GM19455 (cell line): Measurements from ENCODE around the gene NKG7.
"Not testable (repeated sequence)": the region's sequence is repeated elsewhere in the genome, so short reads cannot be mapped to it uniquely, and the experiment has no call there.

Experiments
- ATAC-seq: cut with Tn5 transposase; IDR thresholded peaks from one replicate; pipeline ENCODE4 v1.9.1; 2021; ENCODE audit not compliant: unreplicated experiment

NKG7 gene, protein sequence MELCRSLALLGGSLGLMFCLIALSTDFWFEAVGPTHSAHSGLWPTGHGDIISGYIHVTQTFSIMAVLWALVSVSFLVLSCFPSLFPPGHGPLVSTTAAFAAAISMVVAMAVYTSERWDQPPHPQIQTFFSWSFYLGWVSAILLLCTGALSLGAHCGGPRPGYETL

DNA sequence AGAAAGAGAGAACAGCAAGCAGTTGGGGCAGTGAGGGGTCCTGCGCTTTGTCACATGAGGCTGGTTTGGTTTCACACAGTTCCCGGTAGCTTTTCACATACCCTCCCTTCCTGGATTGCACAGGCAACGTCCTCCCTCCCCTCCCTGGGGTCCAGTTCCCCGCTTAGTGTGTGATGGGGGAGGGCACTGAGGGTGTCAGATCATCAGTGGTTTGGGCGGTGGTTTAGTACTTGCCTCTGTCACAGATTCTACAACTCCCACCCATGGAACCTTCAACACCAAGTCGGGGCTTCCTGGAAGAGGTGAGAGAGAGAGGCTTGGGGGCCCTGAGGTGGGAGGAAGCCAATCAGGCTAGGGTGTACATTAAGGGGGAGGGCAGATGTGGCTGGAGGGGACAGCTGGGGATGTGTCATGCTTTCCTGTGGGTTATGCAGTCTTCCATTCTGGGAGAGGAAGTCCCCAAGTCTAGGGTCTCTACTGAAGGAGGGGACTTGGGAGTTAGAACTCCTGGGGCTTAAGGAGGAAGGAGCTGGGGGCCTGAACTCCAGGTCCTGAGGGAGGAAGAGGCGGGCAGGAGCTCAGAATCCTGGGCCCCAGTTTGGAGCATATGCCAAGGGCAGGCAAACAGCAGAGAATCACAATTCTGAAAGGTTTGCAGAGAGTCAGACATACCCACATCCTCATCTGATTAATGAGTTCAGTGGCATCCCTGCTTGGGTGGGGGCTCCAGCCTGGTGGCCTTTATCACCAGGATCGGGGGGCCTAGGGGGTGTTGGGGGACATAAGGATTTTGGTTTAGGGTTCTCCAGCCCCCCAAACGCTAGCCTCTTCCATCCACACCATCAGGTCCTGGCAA is at the start of gene NKG7:
Gene NKG7 (minus strand): TSS at position 6 of the 856 bp plus-strand sequence. CDS start 119 bp downstream, outside the sequence.
- no peak for ATAC-seq

DNA sequence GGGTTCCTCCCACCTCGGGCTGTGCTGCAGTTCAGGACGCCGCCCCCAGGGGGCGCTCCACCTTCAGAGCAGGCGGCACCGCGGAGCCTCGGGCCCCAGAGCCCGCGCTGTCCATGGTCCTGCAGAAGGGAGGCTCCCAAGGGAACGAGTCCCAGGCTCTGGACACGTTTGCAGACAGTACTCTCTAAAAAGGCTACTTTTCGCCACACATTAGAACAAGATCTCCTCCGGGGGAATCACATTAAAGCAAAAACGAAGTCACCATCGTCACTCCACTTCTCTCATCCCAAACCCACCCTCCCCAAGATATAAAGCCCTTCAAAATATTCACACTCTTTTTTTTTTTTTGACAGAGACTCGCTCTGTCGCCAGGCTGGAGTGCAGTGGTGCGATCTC is 49.6 kb upstream of the NKG7 start:
- no peak for ATAC-seq

DNA sequence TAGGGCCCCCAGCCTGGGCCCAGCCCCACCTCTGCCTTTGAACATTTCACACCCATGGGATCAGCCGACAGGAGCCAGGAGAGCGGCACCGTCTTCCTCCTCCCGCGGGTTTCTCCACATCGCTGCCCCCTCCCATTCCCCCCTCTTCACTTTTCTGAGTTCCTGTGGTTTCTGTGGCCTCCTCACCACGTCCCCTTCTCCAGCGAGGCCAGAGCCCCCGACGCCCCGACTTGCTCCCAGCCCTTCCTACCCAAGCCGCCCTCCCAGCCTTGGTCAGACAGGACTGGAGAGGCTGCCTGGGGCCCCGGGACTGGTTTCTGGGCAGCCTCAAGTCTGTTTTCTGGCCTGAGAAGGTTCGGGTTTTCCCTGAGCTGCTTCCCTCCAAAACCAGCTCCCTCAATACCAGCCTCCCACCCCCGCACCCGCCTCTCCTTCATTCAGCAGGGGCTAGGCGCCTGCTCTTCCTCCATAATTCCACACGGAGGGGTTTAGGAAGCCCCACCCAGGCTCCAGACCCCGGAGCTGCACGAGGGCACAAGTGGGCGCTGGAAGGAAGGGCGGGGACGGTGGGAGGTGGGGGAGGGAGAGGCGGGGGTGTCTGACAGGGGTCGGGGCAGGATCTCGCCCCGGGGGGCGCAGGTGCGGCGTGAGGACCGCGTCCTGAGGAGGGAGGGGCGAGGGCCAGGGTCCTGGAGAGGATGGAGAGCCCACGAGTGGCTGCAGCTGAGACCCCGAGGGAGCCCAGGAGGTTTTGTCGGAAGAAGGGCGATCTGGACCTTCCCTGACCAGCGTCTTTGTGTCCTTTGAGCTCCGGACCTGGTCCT is 49.0 kb upstream of the NKG7 start:
- no peak for ATAC-seq

DNA sequence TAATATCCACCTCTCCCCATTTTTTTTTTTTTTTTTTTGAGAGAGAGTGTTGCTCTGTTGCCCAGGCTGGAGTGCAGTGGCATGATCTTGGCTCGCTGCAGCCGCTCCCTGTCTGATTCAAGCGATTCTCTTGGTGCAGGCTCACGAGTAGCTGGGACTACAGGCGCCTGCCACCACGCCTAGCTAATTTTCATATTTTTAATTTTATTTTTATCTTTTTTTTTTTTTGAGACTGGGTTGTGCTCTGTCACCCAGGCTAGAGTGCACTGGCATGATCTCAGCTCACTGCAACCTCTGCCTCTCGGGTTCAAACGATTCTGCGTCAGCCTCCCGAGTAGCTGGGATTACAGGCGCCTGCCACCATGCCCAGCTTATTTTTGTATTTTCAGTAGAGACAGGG is 48.1 kb upstream of the NKG7 start:
- not testable (repeated sequence) for ATAC-seq

DNA sequence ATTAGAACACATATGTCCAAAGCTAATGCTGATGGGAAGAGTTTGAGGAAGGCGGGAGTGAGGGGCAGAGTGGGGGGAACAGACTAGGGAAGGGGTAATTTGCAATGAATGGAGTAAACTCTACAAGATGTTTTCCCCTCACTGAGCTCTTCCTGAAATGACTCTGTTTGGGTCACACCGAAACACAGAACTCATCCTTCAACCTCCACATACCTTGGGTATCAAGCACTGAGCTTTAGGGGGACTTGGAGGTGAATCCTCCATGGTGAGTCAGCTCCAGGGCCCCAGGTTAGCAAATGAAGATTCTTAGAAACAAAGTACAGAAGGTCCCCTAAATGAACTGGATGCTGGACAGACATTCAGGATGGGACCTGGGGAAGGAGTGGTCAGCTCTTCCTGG is 46.3 kb upstream of the NKG7 start:
- no peak for ATAC-seq

DNA sequence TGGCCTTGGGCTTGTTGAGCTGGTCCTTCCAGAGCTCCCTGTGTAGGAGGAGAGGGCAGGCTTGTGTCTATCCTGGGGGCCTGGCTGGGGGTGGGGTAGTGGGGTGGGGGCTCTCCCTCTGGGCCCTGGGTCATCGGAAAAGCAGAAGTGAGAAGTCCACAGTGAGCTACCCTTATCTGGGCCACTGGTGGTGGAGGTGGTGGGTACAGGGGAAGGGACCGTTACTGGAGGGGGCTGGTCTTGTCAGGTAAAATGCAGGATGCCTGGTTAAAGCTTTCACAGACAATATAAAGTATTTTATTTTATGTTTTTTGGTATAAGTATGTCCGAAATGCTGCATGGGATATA is 45.3 kb upstream of the NKG7 start:
- no peak for ATAC-seq

DNA sequence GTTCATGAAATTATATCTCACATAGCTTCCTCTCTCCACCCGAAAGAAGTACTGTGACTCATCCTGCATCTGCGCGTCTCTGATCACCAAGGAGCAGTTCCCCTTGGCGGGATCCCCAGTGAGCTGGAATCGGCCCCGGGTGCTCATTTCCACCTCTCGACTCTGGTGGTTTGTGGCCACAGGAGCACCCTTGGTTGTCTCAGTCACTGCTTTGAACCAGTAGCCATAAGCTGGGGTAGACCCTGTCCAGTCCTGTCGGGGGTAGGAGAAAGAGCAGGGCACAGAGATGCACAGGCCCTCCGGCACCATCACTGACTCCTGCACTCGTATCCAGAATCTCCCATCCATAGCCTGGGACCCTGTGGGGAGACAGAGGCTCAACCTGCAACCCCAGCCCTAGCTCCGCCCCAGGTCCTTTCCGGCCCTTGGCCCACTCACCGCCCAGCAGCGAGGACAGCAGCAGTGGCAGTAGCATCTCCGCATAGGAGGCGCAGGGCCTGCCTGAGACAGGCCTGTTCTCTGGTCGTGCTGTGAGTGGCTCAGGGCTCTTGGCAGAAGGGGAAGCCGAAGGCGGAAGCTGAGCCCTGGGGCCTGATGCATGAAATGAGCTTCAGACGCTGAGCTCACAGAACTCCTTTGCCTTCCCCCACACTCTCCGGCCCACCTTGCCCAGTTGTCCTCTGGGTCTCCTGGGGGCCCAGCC is 44.8 kb upstream of the NKG7 start, which contains the start of gene SIGLEC10:
Gene SIGLEC10 (minus strand): TSS at position 536 of the 703 bp plus-strand sequence. CDS start 61 bp downstream, at position 475.
- ATAC-seq: no peak

DNA sequence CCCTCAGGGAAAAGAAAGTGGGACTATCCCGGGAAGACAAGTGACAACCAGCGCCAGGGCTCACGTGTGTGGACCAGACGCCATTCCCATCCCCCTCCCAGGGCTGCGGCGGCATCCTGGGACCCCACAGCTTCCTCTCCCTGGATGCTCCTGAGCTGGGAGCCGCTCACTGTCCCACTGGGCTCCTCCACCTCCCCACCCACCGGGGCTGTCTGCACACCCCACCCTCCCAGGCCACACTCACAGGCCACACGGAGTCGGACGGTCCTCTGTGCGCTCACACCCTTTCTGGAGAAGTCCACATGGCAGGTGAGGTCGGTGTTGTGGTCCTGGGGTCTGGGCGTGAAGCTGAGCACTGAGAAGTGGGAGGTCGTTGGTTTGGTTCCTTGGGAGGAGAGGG is 44.0 kb upstream of the NKG7 start:
- ATAC-seq: not testable (repeated sequence)

DNA sequence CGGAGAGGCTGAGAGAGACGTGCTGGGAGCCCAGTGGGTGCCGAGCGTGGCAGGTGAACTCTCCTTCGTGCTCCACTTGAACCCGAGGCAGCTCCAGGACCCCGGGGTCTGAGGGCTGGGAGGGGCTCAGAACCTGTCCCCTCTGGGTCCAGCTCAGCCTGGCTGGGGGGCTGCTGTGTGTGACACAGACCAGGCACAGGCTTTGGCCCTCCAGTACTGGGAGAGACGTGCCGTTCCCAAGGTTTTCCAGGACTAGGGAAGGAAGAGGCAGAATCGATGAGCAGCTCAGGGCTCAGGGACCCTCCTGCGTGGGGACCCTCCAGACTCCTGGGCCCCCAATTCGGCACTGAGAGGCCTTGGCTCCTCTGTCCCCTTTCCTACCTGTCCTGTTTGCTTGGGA is 42.7 kb upstream of the NKG7 start:
- ATAC-seq: no peak

DNA sequence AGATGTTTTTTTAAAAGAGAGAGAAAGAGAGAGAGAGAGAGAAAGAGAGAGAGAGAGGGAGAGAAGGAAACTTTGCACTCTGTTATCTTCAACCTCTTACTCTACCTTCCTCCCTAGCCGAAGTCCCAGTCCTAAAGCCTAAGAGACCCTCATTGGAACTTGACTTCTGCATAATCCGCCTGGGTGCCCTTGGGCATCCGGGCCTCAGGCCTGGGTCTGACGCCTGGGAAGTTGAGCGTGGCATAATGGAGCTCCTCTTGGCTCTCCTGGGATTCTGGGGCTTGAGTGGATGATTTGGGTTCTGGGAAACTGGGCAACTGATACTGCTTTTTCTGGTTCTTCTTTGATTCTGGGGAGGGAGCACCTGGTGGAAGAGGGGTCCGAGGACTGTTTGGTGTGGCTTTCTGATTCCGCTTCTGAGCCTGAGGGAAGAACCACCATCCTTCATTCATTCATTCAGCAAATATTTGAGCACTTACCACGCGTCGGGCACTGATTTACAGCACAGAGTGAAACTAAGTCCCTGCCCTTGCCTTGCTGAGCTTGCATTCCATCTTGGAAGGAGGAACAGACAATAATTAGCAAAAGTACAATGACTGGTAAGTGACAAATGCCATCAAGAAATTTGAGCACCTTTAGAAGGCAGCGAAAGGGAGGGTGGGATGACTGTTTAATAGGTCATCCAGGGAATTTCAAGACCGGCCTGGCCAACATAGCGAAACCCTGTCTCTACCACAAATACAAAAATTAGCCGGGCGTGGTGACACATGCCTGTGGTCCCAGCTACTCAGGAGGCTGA is 38.7 kb upstream of the NKG7 start:
- ATAC-seq: no peak

DNA sequence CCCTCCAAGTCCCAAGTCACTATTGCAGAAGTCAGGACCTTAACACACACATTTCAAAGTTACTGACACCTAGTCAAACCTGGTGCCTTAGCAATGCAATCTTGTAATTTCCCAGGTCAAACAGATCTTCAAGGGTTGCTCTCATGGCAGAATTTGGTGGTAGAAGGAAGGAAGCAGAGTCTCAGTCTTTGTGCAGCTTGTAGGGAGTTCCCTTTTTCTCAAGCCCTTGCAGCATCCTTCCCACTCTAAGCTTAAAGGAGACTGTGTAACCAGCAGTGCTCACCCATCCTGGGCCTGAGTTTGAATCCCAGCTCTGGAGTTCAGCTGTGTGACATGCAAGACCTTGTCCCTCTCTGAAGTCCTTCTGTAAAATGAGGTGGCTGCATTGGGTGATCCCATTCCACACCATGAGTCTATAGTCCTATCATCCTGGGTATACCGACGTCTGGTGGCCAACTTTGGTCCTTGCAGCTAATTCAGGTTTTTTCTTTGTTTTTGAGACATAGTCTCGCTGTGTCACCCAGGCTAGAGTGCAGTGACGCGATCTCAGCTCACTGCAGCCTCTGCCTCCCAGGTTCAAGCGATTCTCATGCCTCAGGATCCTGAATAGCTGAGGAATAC is 35.2 kb upstream of the NKG7 start:
- ATAC-seq: no peak

DNA sequence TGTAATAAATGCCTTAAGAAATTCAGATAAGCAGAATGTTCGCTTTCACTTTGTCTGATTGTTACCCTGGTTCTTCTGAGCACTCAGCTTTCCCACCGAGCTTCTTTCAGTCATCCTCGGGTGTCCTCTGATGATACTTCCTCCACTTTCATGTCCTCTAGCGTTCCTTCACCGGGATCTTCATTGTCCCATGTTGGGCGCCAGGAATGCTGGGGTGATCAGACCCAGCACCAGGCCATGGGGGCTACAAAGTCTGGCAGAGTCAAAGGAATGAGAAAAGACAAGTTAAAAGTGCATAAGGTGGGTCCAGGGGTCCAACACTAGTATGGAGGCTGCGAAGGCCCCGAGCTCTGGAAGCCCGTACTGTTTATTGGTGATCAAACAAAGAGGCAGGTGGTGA is 29.7 kb upstream of the NKG7 start:
- ATAC-seq: no peak

DNA sequence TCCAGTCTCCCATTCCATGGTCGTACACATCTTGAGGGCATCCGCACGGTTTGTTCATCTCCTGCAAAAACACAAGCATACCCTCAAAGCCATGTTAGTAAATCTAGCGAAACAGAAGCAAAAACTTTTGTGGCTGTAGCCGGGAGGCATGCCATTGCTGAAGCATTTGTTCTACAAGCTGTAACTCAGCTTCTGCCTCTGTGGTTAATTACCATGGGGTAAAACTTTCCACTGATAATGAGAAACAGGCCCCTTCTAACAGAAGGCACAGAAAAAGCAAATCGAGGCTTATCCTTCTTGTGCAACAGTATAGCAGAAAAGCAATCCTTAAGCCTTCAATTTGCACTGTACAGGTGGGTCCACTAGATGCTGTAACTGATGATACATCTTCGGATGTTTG is 27.5 kb upstream of the NKG7 start:
- ATAC-seq: not testable (repeated sequence)

DNA sequence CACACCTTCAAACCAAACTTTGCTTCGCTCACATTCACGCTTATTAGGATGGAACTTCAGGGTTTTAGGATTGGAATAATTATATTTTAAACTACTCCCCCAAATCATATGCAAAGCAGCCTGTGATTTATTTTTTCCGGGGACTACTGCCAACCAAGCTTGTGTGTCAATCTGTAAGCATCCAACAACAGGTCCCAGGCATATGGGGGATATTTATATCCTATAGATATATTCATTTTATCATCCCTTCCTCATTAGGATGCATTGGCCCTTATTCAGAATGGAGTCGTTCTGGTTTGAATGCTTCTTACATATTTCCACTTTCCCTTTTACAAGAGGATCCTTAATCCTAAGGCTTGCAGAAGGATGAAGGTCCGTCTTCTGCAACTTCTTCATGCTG is 26.8 kb upstream of the NKG7 start:
- ATAC-seq: no peak

DNA sequence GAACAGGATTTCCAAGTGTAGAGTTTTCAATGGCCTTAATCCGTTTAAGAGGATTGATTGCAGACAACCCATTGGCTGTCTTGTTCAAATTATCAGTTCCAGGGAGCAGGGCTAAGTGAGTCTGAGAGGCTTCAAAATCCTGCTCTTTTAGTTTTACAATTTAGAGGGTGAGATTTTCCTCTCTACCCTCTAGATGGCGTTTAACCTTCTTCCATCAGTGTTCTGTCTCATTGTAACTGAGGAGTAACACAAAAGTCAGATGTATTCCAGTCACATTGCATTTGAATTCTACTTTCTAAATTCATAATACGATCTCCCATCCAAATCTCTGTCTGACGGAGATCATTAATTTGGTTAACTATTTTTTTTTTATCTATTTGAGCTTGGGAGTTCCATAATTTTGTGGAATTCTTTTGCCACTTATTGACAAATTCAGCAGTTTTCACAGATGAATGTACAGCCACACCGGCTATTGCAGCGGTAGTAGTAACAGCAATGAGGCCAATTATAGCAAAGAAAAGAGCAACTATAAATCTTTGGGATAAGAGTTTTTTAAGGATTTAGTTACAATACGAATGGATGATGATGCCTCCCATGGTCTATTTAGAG is 25.7 kb upstream of the NKG7 start:
- ATAC-seq: no peak

DNA sequence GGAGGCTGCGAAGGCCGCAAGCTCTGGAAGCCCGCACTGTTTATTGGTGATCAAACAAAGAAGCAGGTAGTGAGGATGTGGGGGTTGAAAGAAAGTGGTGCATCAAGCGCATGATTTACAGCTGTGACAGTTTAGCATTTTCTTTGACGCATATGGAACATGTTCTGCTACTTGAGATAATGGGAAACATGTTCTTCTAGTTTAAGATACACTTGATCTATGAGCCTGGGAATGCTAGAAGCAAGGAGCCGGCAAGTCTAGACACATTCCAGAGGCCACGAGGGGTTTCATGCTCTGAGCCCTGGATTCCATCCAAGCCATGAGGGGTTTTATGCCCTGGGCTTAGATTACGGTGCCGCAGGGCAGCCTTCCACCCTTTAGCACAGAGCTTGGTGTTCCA is 25.0 kb upstream of the NKG7 start:
- ATAC-seq: not testable (repeated sequence)

DNA sequence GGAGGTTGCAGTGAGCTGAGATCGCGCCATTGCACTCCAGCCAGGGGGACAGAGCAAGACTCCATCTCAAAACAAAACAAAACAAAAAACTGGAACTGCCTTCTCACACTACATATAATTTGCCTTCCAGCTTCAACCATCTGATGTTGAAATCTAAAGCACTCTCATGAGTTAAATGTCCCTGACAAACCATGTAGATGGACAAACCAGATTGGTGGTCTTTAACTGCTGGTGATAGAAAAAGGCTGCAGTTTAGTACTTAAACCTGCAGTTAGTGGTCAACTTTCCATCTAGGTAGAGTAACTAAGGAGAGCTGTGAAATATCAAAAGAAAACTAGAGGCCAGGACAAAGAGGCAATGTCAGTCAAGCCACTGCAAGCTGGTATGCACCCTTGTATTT is 23.7 kb upstream of the NKG7 start:
- ATAC-seq: no peak

DNA sequence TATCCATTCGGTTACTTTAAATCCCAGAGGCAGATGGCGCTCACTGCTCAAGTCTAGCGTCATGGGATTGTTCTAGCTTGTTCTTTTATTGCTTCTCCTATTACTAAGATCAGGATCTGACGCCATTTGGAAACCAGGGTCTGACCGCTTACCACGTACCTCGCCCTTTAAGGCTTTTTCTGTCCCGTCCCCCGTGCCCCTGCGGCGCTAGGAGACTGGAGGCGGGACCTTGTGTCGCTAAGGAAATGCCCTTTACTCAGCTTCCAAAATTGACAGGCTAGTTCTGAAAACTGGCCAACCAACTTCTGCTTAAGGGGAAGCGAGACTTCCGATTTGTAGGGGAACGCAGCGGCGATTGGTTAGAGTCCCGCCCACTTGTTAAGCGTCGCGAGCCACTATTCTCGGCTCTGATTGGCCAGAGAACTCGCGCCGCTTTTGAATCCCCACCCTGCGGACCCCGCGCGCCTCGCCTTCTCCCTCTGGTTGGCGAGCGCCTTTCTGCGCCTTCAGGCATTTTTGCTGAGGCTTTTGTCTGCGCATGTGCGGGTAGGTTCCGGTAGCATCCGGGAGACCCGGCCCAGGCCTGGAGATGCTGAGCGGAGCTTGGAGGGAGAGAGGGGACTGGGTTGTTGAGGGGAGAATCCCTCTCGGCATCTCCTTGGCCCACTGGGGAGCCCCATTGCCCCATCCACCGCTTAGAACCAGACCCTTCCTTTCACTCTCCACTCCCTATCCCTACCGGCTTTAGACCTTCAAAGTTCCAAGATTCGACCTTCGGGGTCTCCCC is 21.8 kb upstream of the NKG7 start:
- ATAC-seq: peak; percentile 78

DNA sequence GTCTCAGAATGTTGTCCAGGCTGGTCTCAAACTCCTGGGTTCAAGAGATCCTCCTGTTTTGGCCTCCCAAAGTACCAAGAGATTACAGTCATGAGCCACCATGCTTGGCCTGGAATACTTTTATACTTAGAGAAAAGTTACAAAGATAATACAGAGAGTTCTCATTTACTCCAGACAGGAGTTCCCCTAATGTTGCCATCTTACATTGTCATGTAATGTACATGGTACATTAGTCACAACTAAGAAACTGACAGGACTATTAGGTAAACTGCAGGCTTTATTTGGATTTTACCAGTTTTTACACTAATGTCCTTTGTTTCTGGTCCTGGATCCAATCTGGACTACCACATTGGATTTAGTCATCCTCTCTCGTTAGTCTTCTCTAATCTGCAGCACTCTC is 20.2 kb upstream of the NKG7 start:
- no peak for ATAC-seq
